HFF-Myc (cell line): ENCODE measurements around the gene RER1.

Source experiments
- DNase-seq: peaks from one replicate; pipeline ENCODE4 v3.0.0-alpha.2; 2011; ENCODE audit warnings: low read depth; ENCODE audit errors: extremely low read depth
- H3K4me3 ChIP-seq: replicated peaks from 2 replicates; pipeline ENCODE4 v1.5.1; 2011; ENCODE audit warnings: low read depth, mild to moderate bottlenecking, control low read depth, low read length
- TF ChIP-seq, protein P1 (sequence below): IDR thresholded peaks from 2 replicates; pipeline ENCODE4 v1.5.1; 2012; ENCODE audit warnings: mild to moderate bottlenecking, low read depth, low read length, control low read depth; ENCODE audit errors: missing control alignments

The RER1 gene

GRCh38 chr1:2377751-2378440, 13.7 kb upstream of the RER1 start:
- TF ChIP-seq, protein P1, sequence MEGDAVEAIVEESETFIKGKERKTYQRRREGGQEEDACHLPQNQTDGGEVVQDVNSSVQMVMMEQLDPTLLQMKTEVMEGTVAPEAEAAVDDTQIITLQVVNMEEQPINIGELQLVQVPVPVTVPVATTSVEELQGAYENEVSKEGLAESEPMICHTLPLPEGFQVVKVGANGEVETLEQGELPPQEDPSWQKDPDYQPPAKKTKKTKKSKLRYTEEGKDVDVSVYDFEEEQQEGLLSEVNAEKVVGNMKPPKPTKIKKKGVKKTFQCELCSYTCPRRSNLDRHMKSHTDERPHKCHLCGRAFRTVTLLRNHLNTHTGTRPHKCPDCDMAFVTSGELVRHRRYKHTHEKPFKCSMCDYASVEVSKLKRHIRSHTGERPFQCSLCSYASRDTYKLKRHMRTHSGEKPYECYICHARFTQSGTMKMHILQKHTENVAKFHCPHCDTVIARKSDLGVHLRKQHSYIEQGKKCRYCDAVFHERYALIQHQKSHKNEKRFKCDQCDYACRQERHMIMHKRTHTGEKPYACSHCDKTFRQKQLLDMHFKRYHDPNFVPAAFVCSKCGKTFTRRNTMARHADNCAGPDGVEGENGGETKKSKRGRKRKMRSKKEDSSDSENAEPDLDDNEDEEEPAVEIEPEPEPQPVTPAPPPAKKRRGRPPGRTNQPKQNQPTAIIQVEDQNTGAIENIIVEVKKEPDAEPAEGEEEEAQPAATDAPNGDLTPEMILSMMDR = no peak
- H3K4me3 ChIP-seq = no peak overlapping the region
- no peak for DNase-seq

DNA sequence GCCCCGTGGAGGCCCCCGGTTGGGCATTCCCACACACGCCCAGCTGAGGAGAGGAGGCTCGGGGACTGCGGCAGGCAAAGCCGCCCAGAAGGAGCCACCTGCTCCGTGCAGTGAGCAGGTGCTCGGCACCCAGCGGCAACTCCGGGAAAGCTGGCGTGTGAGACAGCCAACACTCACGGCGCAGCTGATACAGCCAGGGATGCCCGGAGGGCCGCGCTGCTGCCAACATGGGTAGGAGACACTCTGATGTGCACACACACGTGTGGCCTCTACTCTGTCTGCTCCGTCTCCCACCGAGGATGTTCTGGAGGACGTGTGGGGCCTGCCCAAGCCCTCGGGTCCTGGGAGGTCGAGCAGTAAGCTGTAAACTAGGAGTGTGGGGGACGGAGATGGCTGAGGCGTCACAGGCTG, 13.2 kb upstream of the RER1 start:
- TF ChIP-seq, protein P1 = no peak
- no peak overlapping the region for H3K4me3 ChIP-seq
- DNase-seq = no peak

GRCh38 chr1:2378956-2379732, 12.5 kb upstream of the RER1 start:
- TF ChIP-seq, protein P1 = no peak
- DNase-seq = no peak
- no peak overlapping the region for H3K4me3 ChIP-seq

- DNase-seq = no peak
- H3K4me3 ChIP-seq = no peak overlapping the region
- TF ChIP-seq, protein P1 = no peak
These were observed 11.8 kb upstream of the RER1 start for GRCh38 chr1:2379733-2380404.

DNA sequence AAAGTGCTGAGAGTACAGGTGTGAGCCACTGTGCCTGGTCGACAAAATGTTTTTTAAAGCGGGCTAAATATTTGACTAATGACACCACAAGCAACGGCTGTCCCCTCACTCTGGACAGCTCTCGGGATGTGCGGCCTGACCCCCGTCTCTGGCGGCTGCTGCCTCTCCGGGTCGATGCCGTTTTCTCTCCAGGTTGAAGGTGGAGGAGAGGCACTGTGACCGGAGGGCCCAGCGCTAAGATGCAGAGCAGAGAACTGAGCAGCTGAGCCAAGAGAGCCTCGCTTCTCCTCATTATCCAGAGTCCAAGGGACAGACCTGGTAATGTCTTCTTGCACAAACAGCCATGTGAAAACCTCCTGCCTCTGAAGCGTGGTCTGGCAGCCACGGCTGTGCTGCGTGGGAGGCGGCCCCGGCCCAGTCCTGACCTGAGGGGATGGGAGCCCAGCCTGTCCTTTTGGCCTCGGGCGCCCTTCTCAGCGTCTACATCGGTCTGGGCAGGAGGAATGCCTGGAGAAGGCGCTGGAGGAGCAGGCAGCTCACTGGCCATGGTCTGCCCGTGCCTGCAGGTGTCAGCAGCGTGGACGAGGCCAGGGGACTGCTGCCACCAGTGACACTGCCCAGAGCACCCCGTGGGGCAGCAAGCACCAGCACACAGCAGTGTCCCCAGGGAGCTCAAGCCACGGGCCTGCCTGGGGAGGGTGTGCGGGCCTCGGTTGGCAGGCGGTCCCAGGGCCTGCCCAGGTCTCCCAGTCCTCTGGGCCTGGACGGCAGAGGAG, 10.6 kb upstream of the RER1 start:
- no peak overlapping the region for H3K4me3 ChIP-seq
- no peak for DNase-seq
- TF ChIP-seq, protein P1 = no peak
